CD4-positive, CD25-positive, alpha-beta regulatory T cell (primary cell): ENCODE data around the gene PDIA5. TPM values are rescaled to one million over a fixed set of nuclear protein-coding genes. Genes with fewer than 3 reads are reported as not detected.
"Not testable (repeated sequence)": the region's sequence is repeated elsewhere in the genome, so short reads cannot be mapped to it uniquely, and the experiment has no call there.

ENCODE experiments used
- ATAC-seq, 2 donors: fragments of 150-1000 bp; cut with Tn5 transposase; one replicate each; pipeline ENCODE4 v1.10.0; 2021; ENCODE audit warnings: low read depth in 2 of 2, moderate number of reproducible peaks in 2 of 2, moderate library complexity in 1 of 2
- DNase-seq, 3 donors: peaks; one replicate each; pipeline versions ENCODE4 v3.0.0 to v3.0.0-alpha.2; 2012 to 2022; ENCODE audit warnings: mixed read lengths in 1 of 3
- H3K27ac ChIP-seq: one replicate; pipeline ENCODE4 v1.7.0; 2013; ENCODE audit warnings: mild to moderate bottlenecking, low read length; ENCODE audit not compliant: insufficient read depth, poor library complexity, severe bottlenecking
- H3K27me3 ChIP-seq: one replicate; pipeline ENCODE4 v1.7.0; 2013; ENCODE audit warnings: low read length; ENCODE audit not compliant: control insufficient read depth, insufficient read depth
- H3K36me3 ChIP-seq: one replicate; pipeline ENCODE4 v1.7.0; 2013; ENCODE audit warnings: mild to moderate bottlenecking, low read length, moderate library complexity; ENCODE audit not compliant: control insufficient read depth, insufficient read depth
- H3K4me1 ChIP-seq: 2 replicates; pipeline ENCODE4 v1.7.0; 2013; ENCODE audit warnings: mild to moderate bottlenecking, low read length; ENCODE audit not compliant: insufficient read depth, control insufficient read depth, poor library complexity, severe bottlenecking
- H3K4me3 ChIP-seq: one replicate; pipeline ENCODE4 v1.7.0; 2013; ENCODE audit warnings: low read depth, mild to moderate bottlenecking, low read length, moderate library complexity
- H3K9me3 ChIP-seq, 2 experiments: 1 replicate in 1 of 2; 2 replicates in 1 of 2; pipeline ENCODE4 v1.7.0; 2013; ENCODE audit warnings: low read length in 2 of 2, mild to moderate bottlenecking in 1 of 2, moderate library complexity in 1 of 2; ENCODE audit not compliant: control insufficient read depth in 2 of 2
- H3K27ac Mint-ChIP-seq, 3 donors: one replicate each; pipeline ENCODE4 v1.8.0; 2020 to 2022; ENCODE audit warnings: mild to moderate bottlenecking in 3 of 3, mixed read lengths in 3 of 3, moderate library complexity in 2 of 3
- H3K27me3 Mint-ChIP-seq: one replicate; pipeline ENCODE4 v1.8.0; 2022; ENCODE audit warnings: mild to moderate bottlenecking, mixed read lengths
- H3K36me3 Mint-ChIP-seq: one replicate; pipeline ENCODE4 v1.8.0; 2020; ENCODE audit warnings: mixed read lengths
- H3K4me1 Mint-ChIP-seq, 4 donors: one replicate each; pipeline ENCODE4 v1.8.0; 2020 to 2022; ENCODE audit warnings: mixed read lengths in 4 of 4, mild to moderate bottlenecking in 1 of 4
- H3K4me3 Mint-ChIP-seq, 4 donors: one replicate each; pipeline ENCODE4 v1.8.0; 2020 to 2022; ENCODE audit warnings: mild to moderate bottlenecking in 4 of 4, mixed read lengths in 4 of 4, moderate library complexity in 3 of 4
- H3K9me3 Mint-ChIP-seq, 7 donors: one replicate each; pipeline ENCODE4 v1.8.0; 2020 to 2022; ENCODE audit warnings: mixed read lengths in 7 of 7, mild to moderate bottlenecking in 3 of 7, moderate library complexity in 2 of 7
- polyA plus RNA-seq, 4 donors: library from polyadenylated mRNA; unstranded; fragments of 300-500 nt; fragmentation: Illumina TruSeq; gene quantifications; one replicate each; pipeline ENCODE4 v1.2.3, GENCODE V29; 2021
- total RNA-seq: library from RNA; stranded (reverse); gene quantifications from one replicate; pipeline ENCODE4 v1.2.3, GENCODE V29; 2022

The PDIA5 gene
- total and polyA plus RNA-seq, 5 donors from 2014 or later: 0.92 to 2.6 (median 1.3) TPM

- Histone ChIP-seq H3K4me3 (no peak overlapping the region), H3K4me1 (no peaks in the 10 kb centered on the region), H3K27me3 (no peaks in the 10 kb centered on the region), H3K9me3 (no peaks in the 10 kb centered on the region), H3K36me3 (no peaks in the 10 kb centered on the region), H3K27ac (no peak overlapping the region)
- peaks cover 14% of the 10 kb centered on the region for H3K36me3 Mint-ChIP-seq
- H3K27me3 Mint-ChIP-seq: no peaks in the 10 kb centered on the region
- ATAC-seq: no peak
- H3K4me3 Mint-ChIP-seq: no peak overlapping the region
- H3K9me3 Mint-ChIP-seq: no peaks in the 10 kb centered on the region
- no peak overlapping the region for H3K27ac Mint-ChIP-seq
- H3K4me1 Mint-ChIP-seq: peaks cover 0 to 15% (median 2%) of the 10 kb centered on the region in 4 donors
- no peak for DNase-seq
Measured at GRCh38 chr3:123110282-123110975, 43.6 kb downstream of the PDIA5 start.

GRCh38 chr3:123110976-123111615, 44.3 kb downstream of the PDIA5 start:
- Mint-ChIP-seq H3K4me1 (peaks cover 0 to 15% (median 2%) of the 10 kb centered on the region in 4 donors), H3K9me3 (no peaks in the 10 kb centered on the region)
- no peak overlapping the region for H3K27ac ChIP-seq

GRCh38 chr3:123111640-123112039, 44.8 kb downstream of the PDIA5 start:
- Histone ChIP-seq H3K27ac (no peak overlapping the region), H3K27me3 (no peaks in the 10 kb centered on the region), H3K4me1 (no peaks in the 10 kb centered on the region), H3K36me3 (no peaks in the 10 kb centered on the region), H3K4me3 (no peak overlapping the region), H3K9me3 (no peaks in the 10 kb centered on the region)
- DNase-seq (no peak), ATAC-seq (no peak)
- Mint-ChIP-seq H3K27ac (no peak overlapping the region), H3K27me3 (no peaks in the 10 kb centered on the region), H3K36me3 (peaks cover 14% of the 10 kb centered on the region), H3K4me1 (peaks cover 0 to 15% (median 2%) of the 10 kb centered on the region in 4 donors), H3K4me3 (no peak overlapping the region), H3K9me3 (no peaks in the 10 kb centered on the region)

More at GRCh38 chr3:123110976-123111615, 44.3 kb downstream of the PDIA5 start:
- no peaks in the 10 kb centered on the region for H3K27me3 Mint-ChIP-seq
- ATAC-seq: no peak
- no peak overlapping the region for H3K27ac Mint-ChIP-seq
- H3K4me3 Mint-ChIP-seq: no peak overlapping the region
- no peaks in the 10 kb centered on the region for H3K36me3 ChIP-seq
- no peaks in the 10 kb centered on the region for H3K27me3 ChIP-seq
- H3K4me3 ChIP-seq: no peak overlapping the region
- H3K4me1 ChIP-seq: no peaks in the 10 kb centered on the region
- H3K9me3 ChIP-seq: no peaks in the 10 kb centered on the region
- peaks cover 14% of the 10 kb centered on the region for H3K36me3 Mint-ChIP-seq
- no peak for DNase-seq

- Mint-ChIP-seq H3K27ac (no peak overlapping the region), H3K36me3 (peaks cover 9% of the 10 kb centered on the region), H3K9me3 (peaks cover 0 to 2% (median 0%) of the 10 kb centered on the region in 7 donors), H3K4me1 (peaks cover 0 to 15% (median 2%) of the 10 kb centered on the region in 4 donors), H3K27me3 (no peaks in the 10 kb centered on the region), H3K4me3 (no peak overlapping the region)
- Histone ChIP-seq H3K27ac (no peak overlapping the region), H3K27me3 (no peaks in the 10 kb centered on the region), H3K4me1 (no peaks in the 10 kb centered on the region), H3K9me3 (no peaks in the 10 kb centered on the region), H3K36me3 (no peaks in the 10 kb centered on the region), H3K4me3 (no peak overlapping the region)
- no peak for ATAC-seq
- DNase-seq: no peak
Measured at GRCh38 chr3:123112232-123112631, 45.4 kb downstream of the PDIA5 start.

- peak overlapping the region in 1 of 3 donors; percentile 46 for H3K27ac Mint-ChIP-seq
- not testable (repeated sequence) for H3K27me3 ChIP-seq, H3K27ac ChIP-seq, H3K36me3 ChIP-seq, H3K4me1 ChIP-seq, ATAC-seq, H3K27me3 Mint-ChIP-seq, H3K9me3 ChIP-seq, H3K36me3 Mint-ChIP-seq, DNase-seq, H3K4me3 ChIP-seq, H3K9me3 Mint-ChIP-seq, H3K4me3 Mint-ChIP-seq
- peaks cover 0 to 15% (median 2%) of the 10 kb centered on the region in 4 donors for H3K4me1 Mint-ChIP-seq
Measured at GRCh38 chr3:123112656-123113055, 45.8 kb downstream of the PDIA5 start.

- Mint-ChIP-seq H3K36me3 (peaks cover 7% of the 10 kb centered on the region), H3K27ac (peak overlapping the region in 1 of 3 donors; percentile 42), H3K4me3 (no peak overlapping the region), H3K9me3 (peaks cover 0 to 2% (median 0%) of the 10 kb centered on the region in 7 donors), H3K4me1 (peaks cover 0 to 15% (median 2%) of the 10 kb centered on the region in 4 donors), H3K27me3 (no peaks in the 10 kb centered on the region)
- Histone ChIP-seq H3K27me3 (no peaks in the 10 kb centered on the region), H3K4me1 (no peaks in the 10 kb centered on the region), H3K36me3 (no peaks in the 10 kb centered on the region), H3K27ac (no peak overlapping the region), H3K4me3 (no peak overlapping the region), H3K9me3 (no peaks in the 10 kb centered on the region)
- DNase-seq (peak in 1 of 3 donors; percentile 14), ATAC-seq (no peak)
Measured at GRCh38 chr3:123113889-123114450, 47.1 kb downstream of the PDIA5 start.

GRCh38 chr3:123116116-123116515, 49.3 kb downstream of the PDIA5 start:
- Mint-ChIP-seq H3K36me3 (peaks cover 6% of the 10 kb centered on the region), H3K27ac (no peak overlapping the region), H3K9me3 (peaks cover 0 to 2% (median 0%) of the 10 kb centered on the region in 7 donors), H3K4me3 (no peak overlapping the region), H3K27me3 (no peaks in the 10 kb centered on the region), H3K4me1 (peaks cover 0 to 15% (median 2%) of the 10 kb centered on the region in 4 donors)
- H3K4me3 ChIP-seq: no peak overlapping the region
- H3K4me1 ChIP-seq: no peaks in the 10 kb centered on the region
- H3K9me3 ChIP-seq: no peaks in the 10 kb centered on the region
- DNase-seq (no peak), ATAC-seq (no peak)
- no peak overlapping the region for H3K27ac ChIP-seq
- no peaks in the 10 kb centered on the region for H3K27me3 ChIP-seq
- no peaks in the 10 kb centered on the region for H3K36me3 ChIP-seq
